ENCODE data around the gene TFAP2B. TPM values are rescaled to one million over a fixed set of nuclear protein-coding genes. Genes with fewer than 3 reads are reported as not detected.

Gene TFAP2B
- total RNA-seq, 5 donors from 2014 or later (not counting 1 experiment from before 2014, with no cell fraction given), result not detected

GRCh38 chr6:50817646-50817950 is 1.1 kb upstream of the TFAP2B start:
- POLR2A ChIA-PET, result no interaction called here
- WGBS (ENCODE audit: insufficient coverage), result 56% methylated on average over 1 of the region's 2 CpGs
- H3K9me3 Mint-ChIP-seq, result no peaks in the 10 kb centered on the region
- Histone ChIP-seq H3K27me3 (replicated peaks in 1 of 2; ENCODE audit: control insufficient read depth in 2 of 2, extremely low read depth in 1 of 2, insufficient read depth in 2 of 2, low read length in 1 of 2) (peaks cover 17 to 29% of the 10 kb centered on the region in 2 experiments), H3K4me1 (ENCODE audit: control insufficient read depth in 1 of 2, extremely low read depth in 1 of 2, insufficient read depth in 2 of 2, low read length in 2 of 2) (peaks cover 0 to 12% of the 10 kb centered on the region in 2 experiments), H3K36me3 (ENCODE audit: control insufficient read depth in 2 of 2, extremely low read depth in 1 of 2, insufficient read depth in 1 of 2, low read length in 1 of 2) (no peaks in the 10 kb centered on the region), H3K27ac (ENCODE audit: low read length) (no peak overlapping the region), H3K9me3 (no peaks in the 10 kb centered on the region), H3K4me3 (ENCODE audit: control insufficient read depth in 1 of 2, extremely low read depth in 1 of 2, low read length in 1 of 2) (no peak overlapping the region)
- no peaks in the 10 kb centered on the region for H3K36me3 Mint-ChIP-seq
- H3K27me3 Mint-ChIP-seq, result peaks cover 60 to 69% of the 10 kb centered on the region in 2 donors
- no peak overlapping the region for H3K4me3 Mint-ChIP-seq
- no peak overlapping the region for H3K27ac Mint-ChIP-seq
- peaks cover 16 to 28% (median 23%) of the 10 kb centered on the region in 3 donors for H3K4me1 Mint-ChIP-seq
- no peak for ATAC-seq (replicated peaks in 1 of 4)
- DNase-seq, result no peak
- CTCF ChIA-PET, result no interaction called here

GRCh38 chr6:50818020-50818419 is 651 bp upstream of the TFAP2B start:
- no peaks in the 10 kb centered on the region for H3K36me3 Mint-ChIP-seq
- CTCF ChIA-PET, result no interaction called here
- no peak overlapping the region for H3K4me3 Mint-ChIP-seq

DNA sequence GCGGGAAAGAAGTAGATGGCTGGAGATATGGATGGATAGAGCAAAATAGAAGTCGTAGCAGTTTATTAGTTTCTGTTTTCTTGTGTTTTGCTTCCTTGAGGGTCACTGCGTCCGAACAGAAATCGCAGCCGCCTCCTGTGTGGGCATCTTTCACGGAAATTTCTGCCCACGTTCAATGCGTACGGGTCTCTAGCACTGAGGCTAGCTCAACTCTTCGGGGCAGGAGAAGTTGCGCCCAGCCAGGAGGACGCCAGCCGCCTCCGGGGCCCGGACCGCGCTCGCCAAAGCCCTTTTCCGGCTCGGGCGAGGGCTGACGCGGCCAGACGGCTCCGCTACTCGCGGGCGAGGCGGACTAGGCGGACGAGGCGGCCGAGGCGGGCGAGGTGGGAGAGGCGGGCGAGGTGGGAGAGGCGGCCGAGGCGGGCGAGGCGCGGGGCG is 814 bp downstream of the TFAP2B start:
- 8% methylated on average over 45 of the region's 45 CpGs for WGBS (ENCODE audit: insufficient coverage)

More at GRCh38 chr6:50818020-50818419, 651 bp upstream of the TFAP2B start:
- Mint-ChIP-seq H3K27ac (no peak overlapping the region), H3K4me1 (peaks cover 16 to 28% (median 23%) of the 10 kb centered on the region in 3 donors), H3K9me3 (no peaks in the 10 kb centered on the region), H3K27me3 (peaks cover 64 to 72% of the 10 kb centered on the region in 2 donors)
- Histone ChIP-seq H3K4me1 (ENCODE audit: control insufficient read depth in 1 of 2, extremely low read depth in 1 of 2, insufficient read depth in 2 of 2, low read length in 2 of 2) (peaks cover 0 to 12% of the 10 kb centered on the region in 2 experiments), H3K27me3 (replicated peaks in 1 of 2; ENCODE audit: control insufficient read depth in 2 of 2, extremely low read depth in 1 of 2, insufficient read depth in 2 of 2, low read length in 1 of 2) (peaks cover 21 to 30% of the 10 kb centered on the region in 2 experiments), H3K4me3 (ENCODE audit: control insufficient read depth in 1 of 2, extremely low read depth in 1 of 2, low read length in 1 of 2) (no peak overlapping the region), H3K9me3 (no peaks in the 10 kb centered on the region), H3K36me3 (ENCODE audit: control insufficient read depth in 2 of 2, extremely low read depth in 1 of 2, insufficient read depth in 1 of 2, low read length in 1 of 2) (no peaks in the 10 kb centered on the region), H3K27ac (ENCODE audit: low read length) (no peak overlapping the region)
- no peak for ATAC-seq (replicated peaks in 1 of 4)
- no CpG with 5 or more reads among the region's 6 CpGs for WGBS (ENCODE audit: insufficient coverage)
- POLR2A ChIA-PET, result no interaction called here
- DNase-seq, result no peak

GRCh38 chr6:50819904-50820868 is 1.5 kb downstream of the TFAP2B start:
- peaks cover 71 to 85% of the 10 kb centered on the region in 2 donors for H3K27me3 Mint-ChIP-seq
- H3K4me3 Mint-ChIP-seq, result peak overlapping the region in 1 of 3 donors; percentile 38
- ChIA-PET CTCF (interaction anchor here (0.7 kb wide), 2 partner anchors 12 to 24 kb away, joined by 3 to 10 read pairs; no protein-coding TSS in a partner anchor), POLR2A (no interaction called here)
- ATAC-seq (replicated peaks in 1 of 4), result no peak
- Histone ChIP-seq H3K9me3 (no peaks in the 10 kb centered on the region), H3K36me3 (ENCODE audit: control insufficient read depth in 2 of 2, extremely low read depth in 1 of 2, insufficient read depth in 1 of 2, low read length in 1 of 2) (no peaks in the 10 kb centered on the region), H3K27ac (ENCODE audit: low read length) (no peak overlapping the region), H3K27me3 (replicated peaks in 1 of 2; ENCODE audit: control insufficient read depth in 2 of 2, extremely low read depth in 1 of 2, insufficient read depth in 2 of 2, low read length in 1 of 2) (peaks cover 21 to 41% of the 10 kb centered on the region in 2 experiments), H3K4me3 (ENCODE audit: control insufficient read depth in 1 of 2, extremely low read depth in 1 of 2, low read length in 1 of 2) (no peak overlapping the region), H3K4me1 (ENCODE audit: control insufficient read depth in 1 of 2, extremely low read depth in 1 of 2, insufficient read depth in 2 of 2, low read length in 2 of 2) (peaks cover 0 to 12% of the 10 kb centered on the region in 2 experiments)
- no peak overlapping the region for H3K27ac Mint-ChIP-seq
- no peaks in the 10 kb centered on the region for H3K9me3 Mint-ChIP-seq
- 6% methylated on average over 48 of the region's 58 CpGs for WGBS (ENCODE audit: insufficient coverage)
- H3K36me3 Mint-ChIP-seq, result no peaks in the 10 kb centered on the region
- DNase-seq, result no peak
- peaks cover 16 to 28% (median 23%) of the 10 kb centered on the region in 3 donors for H3K4me1 Mint-ChIP-seq

More for the DNA sequence above, 814 bp downstream of the TFAP2B start:
- Histone ChIP-seq H3K9me3 (no peaks in the 10 kb centered on the region), H3K36me3 (ENCODE audit: control insufficient read depth in 2 of 2, extremely low read depth in 1 of 2, insufficient read depth in 1 of 2, low read length in 1 of 2) (no peaks in the 10 kb centered on the region), H3K27ac (ENCODE audit: low read length) (no peak overlapping the region), H3K27me3 (replicated peaks in 1 of 2; ENCODE audit: control insufficient read depth in 2 of 2, extremely low read depth in 1 of 2, insufficient read depth in 2 of 2, low read length in 1 of 2) (peaks cover 21 to 41% of the 10 kb centered on the region in 2 experiments), H3K4me3 (ENCODE audit: control insufficient read depth in 1 of 2, extremely low read depth in 1 of 2, low read length in 1 of 2) (no peak overlapping the region), H3K4me1 (ENCODE audit: control insufficient read depth in 1 of 2, extremely low read depth in 1 of 2, insufficient read depth in 2 of 2, low read length in 2 of 2) (peaks cover 0 to 12% of the 10 kb centered on the region in 2 experiments)
- Mint-ChIP-seq H3K27ac (no peak overlapping the region), H3K27me3 (peaks cover 69 to 81% of the 10 kb centered on the region in 2 donors), H3K4me1 (peaks cover 16 to 28% (median 23%) of the 10 kb centered on the region in 3 donors), H3K4me3 (peak overlapping the region in 1 of 3 donors; percentile 38), H3K36me3 (no peaks in the 10 kb centered on the region), H3K9me3 (no peaks in the 10 kb centered on the region)
- CTCF ChIA-PET, result interaction anchor here (0.6 to 1.0 kb wide), 3 partner anchors 10 to 45 kb away, joined by 3 to 5 read pairs (median 4); no protein-coding TSS in a partner anchor
- POLR2A ChIA-PET, result no interaction called here
- DNase-seq, result no peak
- no peak for ATAC-seq (replicated peaks in 1 of 4)

GRCh38 chr6:50820869-50821264 is 2.2 kb downstream of the TFAP2B start:
- Mint-ChIP-seq H3K27me3 (peaks cover 77 to 87% of the 10 kb centered on the region in 2 donors), H3K9me3 (no peaks in the 10 kb centered on the region), H3K36me3 (no peaks in the 10 kb centered on the region), H3K4me3 (peak overlapping the region in 1 of 3 donors; percentile 38), H3K27ac (no peak overlapping the region), H3K4me1 (peaks cover 16 to 24% (median 19%) of the 10 kb centered on the region in 3 donors)
- H3K27ac ChIP-seq (ENCODE audit: low read length), result no peak overlapping the region
- peaks cover 0 to 12% of the 10 kb centered on the region in 2 experiments for H3K4me1 ChIP-seq (ENCODE audit: control insufficient read depth in 1 of 2, extremely low read depth in 1 of 2, insufficient read depth in 2 of 2, low read length in 2 of 2)
- peaks cover 23 to 46% of the 10 kb centered on the region in 2 experiments for H3K27me3 ChIP-seq (replicated peaks in 1 of 2; ENCODE audit: control insufficient read depth in 2 of 2, extremely low read depth in 1 of 2, insufficient read depth in 2 of 2, low read length in 1 of 2)
- no peaks in the 10 kb centered on the region for H3K36me3 ChIP-seq (ENCODE audit: control insufficient read depth in 2 of 2, extremely low read depth in 1 of 2, insufficient read depth in 1 of 2, low read length in 1 of 2)
- POLR2A ChIA-PET, result no interaction called here
- DNase-seq (no peak), ATAC-seq (replicated peaks in 1 of 4) (no peak)
- no peak overlapping the region for H3K4me3 ChIP-seq (ENCODE audit: control insufficient read depth in 1 of 2, extremely low read depth in 1 of 2, low read length in 1 of 2)
- no peaks in the 10 kb centered on the region for H3K9me3 ChIP-seq
- CTCF ChIA-PET, result interaction anchor here (0.7 kb wide), 2 partner anchors 11 to 23 kb away, joined by 3 to 10 read pairs; no protein-coding TSS in a partner anchor
- WGBS (ENCODE audit: insufficient coverage), result 7% methylated on average over 3 of the region's 5 CpGs

DNA sequence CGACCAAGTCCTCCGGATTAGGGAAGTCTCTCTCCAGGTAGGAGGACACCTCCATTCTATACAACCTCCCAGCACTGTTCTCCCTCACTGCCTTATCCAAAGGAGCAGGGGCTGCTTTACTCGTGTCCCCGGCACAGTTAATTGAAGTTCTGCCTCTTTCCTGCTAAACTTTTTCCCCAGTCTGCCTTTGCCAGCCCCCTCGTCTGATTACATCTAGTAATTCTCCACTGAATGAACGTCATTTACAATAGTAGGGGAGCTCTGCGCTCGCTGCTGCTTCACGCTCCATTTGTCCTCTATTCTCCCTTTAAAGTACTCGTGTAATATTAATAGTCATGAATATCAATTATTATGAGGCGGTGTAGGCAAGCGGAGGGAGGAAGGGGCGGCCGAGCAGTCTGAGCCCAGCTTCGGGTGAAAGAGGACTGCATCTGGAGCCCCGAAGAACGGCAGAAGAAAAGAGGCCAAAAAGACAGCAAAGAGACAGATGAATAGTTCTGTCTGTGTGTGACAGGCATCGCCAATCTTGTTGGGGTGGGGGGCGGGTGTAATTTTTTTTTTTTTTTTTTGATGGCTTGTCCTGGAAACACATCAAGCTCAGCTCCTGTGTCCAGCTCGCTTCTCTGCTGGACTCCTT is 2.9 kb downstream of the TFAP2B start:
- Mint-ChIP-seq H3K27me3 (peaks cover 83 to 91% of the 10 kb centered on the region in 2 donors), H3K9me3 (no peaks in the 10 kb centered on the region), H3K36me3 (no peaks in the 10 kb centered on the region), H3K4me3 (no peak overlapping the region), H3K4me1 (peaks cover 16 to 22% (median 18%) of the 10 kb centered on the region in 3 donors), H3K27ac (no peak overlapping the region)
- POLR2A ChIA-PET, result interaction anchor here in 1 of 2 donors (0.6 kb wide), 1 partner anchor 1212 kb away, joined by 3 read pairs; no protein-coding TSS in a partner anchor
- Histone ChIP-seq H3K4me3 (ENCODE audit: control insufficient read depth in 1 of 2, extremely low read depth in 1 of 2, low read length in 1 of 2) (no peak overlapping the region), H3K27me3 (replicated peaks in 1 of 2; ENCODE audit: control insufficient read depth in 2 of 2, extremely low read depth in 1 of 2, insufficient read depth in 2 of 2, low read length in 1 of 2) (peaks cover 29 to 53% of the 10 kb centered on the region in 2 experiments), H3K27ac (ENCODE audit: low read length) (no peak overlapping the region), H3K36me3 (ENCODE audit: control insufficient read depth in 2 of 2, extremely low read depth in 1 of 2, insufficient read depth in 1 of 2, low read length in 1 of 2) (no peaks in the 10 kb centered on the region), H3K4me1 (ENCODE audit: control insufficient read depth in 1 of 2, extremely low read depth in 1 of 2, insufficient read depth in 2 of 2, low read length in 2 of 2) (peaks cover 0 to 12% of the 10 kb centered on the region in 2 experiments), H3K9me3 (no peaks in the 10 kb centered on the region)
- WGBS (ENCODE audit: insufficient coverage), result 5% methylated on average over 3 of the region's 20 CpGs
- CTCF ChIA-PET, result no interaction called here
- no peak for ATAC-seq (replicated peaks in 1 of 4)
- no peak for DNase-seq

Measured in T-cell (primary cell).